ENCODE measurements around the gene CELF5.
"Not testable (repeated sequence)": the region's sequence is repeated elsewhere in the genome, so short reads cannot be mapped to it uniquely, and the experiment has no call there.

CELF5 gene

DNA sequence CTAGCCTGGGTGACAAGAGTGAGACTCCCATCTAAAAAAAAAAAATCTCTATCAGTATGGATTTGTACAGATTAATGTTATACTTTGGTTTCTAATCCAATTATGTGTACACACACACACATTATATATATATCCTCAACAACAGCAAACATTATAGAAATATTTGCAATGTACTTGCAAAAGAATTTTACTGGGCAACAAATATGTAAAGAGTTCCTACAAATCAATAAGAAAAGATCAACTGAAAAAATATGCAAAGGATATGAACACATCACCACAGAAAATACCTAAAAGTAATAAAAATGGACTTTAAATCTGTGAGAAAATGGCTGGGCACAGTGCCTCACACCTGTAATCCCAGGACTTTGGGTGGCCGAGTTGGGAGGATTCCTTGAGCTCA is 101.0 kb downstream of the CELF5 start:
- DNase-seq = no peak

DNA sequence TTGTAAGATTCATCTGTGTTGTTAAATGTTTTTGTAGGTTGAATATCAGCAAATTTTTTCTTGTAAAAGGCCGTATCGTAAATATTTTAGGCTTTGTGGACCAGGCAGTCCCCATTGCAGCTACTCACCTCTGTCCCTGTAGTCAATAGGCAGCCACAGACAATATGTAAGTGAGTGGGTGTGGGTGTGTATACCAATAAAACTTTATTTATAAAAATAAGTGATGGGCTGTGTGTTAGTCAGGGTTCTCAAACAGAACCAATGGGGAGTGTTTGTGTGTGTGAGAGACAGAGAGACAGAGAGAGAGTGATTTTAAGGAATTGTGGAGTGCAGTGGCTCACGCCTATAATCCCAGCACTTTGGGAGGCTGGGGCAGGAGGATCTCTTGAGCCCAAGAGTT is 104.3 kb downstream of the CELF5 start:
- DNase-seq = no peak

DNA sequence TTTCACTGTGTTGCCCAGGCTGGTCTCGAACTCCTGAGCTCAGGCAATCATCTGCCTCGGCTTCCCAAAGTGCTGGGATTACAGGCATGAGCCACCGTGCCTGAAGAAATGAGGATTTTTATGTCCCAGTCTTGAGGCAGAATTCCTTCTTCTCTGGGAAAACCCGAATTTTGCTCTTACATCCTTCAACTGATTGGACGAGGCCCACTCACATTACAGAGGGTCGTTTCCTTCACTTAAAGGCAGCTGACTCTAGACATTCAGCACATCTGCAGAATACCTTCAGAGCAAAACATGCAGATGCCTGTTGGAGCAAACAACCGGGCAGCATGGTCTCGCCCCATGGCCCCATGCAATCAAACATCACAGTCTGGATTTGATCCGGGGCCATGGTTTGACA is 105.6 kb downstream of the CELF5 start:
- DNase-seq = no peak

DNA sequence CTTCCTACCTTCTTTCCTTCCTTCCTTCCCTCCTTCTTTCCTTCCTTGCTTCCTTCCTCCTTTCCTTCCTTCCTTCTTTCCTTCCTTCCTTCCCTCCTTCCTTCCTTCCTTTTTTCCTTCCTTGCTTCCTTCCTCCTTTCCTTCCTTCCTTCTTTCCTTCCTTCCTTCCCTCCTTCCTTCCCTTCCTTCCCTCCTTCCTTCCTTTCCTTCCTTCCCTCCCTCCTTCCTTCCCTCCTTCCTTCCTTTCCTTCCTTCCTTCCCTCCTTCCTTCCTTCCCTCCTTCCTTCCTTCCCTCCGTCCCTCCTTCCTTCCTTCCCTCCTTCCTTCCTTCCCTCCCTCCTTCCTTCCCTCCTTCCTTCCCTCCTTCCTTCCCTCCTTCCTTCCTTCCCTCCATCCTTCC is 107.8 kb downstream of the CELF5 start:
- DNase-seq = not testable (repeated sequence)

DNA sequence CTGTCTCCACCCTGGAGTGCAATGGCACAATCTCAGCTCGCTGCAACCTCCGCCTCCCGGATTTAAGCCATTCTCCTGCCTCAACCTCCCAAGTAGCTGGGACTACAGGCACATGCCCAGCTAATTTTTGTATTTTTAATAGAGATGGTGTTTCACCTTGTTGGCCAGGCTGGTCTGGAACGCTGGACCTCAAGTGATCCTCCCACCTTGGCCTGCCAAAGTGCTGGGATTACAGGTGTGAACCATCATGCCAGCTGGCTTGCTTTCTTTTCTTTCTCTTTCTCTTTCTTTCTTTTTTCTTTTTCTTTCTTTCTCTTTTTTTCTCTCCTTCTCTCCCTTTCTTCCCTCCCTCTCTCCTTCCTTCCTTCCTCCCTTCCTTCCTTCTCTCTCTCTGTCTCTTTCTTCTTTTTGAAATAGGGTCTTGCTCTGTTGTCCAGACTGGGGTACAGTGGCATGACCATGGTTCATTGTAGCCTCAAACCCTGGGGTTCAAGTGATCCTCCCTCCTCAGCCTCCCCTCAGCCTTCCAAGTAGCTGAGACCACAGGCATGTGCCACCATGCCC is 108.6 kb downstream of the CELF5 start:
- DNase-seq = no peak

DNA sequence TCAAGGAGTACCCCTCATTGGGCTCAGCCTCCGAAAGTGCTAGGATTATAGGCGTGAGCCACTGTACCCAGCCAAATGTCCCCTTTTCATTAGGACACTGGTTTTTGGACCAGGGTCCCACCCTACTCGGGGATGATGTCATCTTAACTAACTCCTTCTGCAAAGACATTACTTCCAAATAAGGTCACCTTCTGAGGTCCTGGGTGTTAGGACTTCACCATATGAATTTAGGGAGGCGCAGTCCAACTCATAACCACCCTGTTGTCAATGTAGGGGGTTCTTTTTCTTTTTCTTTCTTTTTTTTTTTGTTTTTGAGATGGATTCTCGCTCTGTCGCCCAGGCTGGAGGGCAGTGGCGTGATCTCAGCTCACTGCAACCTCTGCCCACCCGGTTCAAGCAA is 109.2 kb downstream of the CELF5 start:
- DNase-seq = no peak

DNA sequence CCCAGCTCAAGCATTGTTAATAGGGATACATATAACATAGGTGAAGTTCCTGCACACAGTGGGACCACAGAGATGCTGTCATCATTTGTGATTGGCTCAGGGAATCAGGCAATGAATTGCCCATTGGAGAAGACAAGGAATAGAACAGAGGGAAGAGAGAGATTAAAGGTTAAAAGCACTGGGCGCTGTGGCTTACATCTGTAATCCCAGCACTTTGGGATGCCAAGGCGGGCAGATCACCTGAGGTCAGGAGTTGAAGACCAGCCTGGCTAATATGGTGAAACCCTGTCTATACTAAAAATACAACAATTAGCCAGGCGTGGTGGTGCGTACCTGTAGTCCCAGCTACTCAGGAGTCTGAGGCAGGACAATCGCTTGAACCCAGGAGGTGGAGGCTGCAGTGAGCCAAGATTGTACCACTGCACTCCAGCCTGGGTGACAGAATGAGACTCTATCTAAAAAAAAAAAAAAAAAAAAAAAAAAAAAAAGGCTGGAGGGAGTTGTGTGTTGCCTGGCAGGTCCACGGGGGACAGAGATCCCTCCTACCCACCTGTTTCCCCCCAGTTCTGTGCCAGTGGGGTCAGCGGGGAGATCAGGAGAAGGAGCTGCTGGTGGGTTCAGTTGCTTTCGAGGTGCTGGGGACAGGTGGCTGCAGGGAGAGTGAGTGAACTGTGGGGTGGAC is 110.4 kb downstream of the CELF5 start:
- not testable (repeated sequence) for DNase-seq

DNA sequence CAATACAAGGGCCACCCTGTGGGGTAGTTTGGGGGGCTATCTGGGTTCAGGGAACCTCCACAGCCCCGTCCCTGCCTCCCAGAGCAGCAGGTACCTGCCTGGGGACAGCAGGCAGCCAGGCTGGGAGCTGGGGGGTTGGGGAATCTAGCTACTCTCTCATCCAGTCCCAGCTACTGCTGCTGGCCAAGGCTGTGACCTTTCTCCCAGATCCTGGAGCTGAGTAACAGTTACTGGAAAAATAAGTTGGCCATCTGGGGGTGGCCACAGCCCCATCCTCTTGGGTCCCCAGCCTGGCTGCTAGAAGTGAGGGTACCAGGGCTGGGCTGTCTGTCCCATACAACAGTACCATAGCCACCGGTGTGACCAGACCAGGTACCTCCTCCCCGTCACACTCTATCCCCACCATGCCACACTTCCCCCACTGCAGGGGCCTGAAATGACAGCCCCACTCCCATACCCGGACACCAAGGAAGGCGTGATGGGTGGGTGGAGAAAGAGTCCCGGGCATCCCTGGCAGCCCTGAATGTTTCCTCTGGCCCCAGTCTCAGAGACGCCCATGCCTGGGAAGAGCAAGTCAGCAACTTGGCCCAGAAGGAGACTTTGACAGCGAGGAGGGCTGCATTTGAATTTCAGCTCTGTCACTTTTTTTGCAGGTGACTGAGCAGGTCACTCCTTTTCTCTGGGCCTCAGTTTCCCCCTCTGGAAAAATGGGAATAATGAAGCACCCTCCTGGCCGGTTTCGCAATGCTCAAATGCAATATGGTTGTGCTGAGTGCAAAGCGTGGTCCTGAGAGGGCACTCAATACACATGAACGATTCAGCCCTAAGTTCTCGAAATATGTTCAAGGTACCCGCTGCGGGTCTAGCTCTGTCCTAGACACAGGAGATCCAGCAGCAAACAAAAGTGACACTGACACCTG is 111.2 kb downstream of the CELF5 start:
- DNase-seq = no peak

DNA sequence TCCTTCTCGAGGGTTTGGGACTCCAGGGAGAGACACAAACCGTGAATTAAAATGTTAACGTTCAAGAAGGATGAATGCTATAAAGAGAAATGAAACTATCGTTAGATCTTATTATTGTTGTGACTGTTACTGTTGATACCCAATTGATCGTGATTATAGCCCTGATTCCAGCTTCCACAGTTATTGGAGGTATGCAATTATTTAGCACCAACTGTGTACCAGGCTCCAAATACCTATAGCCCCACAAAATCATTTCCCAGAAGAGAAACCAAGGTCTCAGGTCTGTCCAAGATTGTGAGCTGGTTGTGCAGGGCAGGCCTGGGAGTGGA is 111.9 kb downstream of the CELF5 start:
- no peak for DNase-seq

DNA sequence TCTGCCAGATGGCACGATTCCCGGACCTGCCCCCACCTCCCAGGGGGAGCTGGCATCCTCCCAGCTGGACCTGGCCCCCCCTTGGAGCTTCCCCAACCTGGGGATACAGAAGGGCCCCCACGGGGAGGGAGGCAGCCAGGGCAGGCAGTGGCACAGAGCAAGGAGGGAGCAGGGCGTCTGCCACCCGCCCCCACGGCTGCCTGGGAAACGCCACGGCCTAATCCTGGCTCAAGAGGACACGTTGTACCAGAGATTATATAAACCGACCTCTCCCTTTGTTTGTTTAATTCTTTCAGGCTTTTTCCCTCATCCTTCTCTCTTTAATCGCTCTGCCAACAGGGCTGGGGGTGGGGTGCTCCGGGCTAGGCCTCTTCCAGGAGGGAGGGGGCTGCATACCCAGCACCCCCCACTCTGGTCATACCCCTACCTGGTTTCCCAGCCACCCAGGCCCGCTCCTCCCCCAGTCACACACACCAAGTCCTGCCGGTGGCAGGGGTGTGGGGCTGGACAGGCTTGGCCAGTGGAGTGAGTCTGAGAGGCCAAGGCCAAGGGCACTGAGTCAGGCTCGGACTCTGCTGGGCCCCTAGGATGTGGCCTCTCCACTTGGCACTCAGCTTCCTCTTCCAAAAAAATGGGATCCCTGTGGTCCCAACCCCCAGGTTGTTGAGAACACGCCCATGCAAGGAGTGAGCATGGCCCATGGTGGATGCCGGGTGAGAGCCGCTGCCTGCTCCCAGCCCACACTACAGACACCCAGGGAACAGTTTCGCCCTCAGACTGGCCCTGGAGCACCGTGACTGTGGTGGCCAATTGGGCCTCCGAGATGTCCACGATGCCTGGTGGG is 112.4 kb downstream of the CELF5 start:
- DNase-seq = no peak

DNA sequence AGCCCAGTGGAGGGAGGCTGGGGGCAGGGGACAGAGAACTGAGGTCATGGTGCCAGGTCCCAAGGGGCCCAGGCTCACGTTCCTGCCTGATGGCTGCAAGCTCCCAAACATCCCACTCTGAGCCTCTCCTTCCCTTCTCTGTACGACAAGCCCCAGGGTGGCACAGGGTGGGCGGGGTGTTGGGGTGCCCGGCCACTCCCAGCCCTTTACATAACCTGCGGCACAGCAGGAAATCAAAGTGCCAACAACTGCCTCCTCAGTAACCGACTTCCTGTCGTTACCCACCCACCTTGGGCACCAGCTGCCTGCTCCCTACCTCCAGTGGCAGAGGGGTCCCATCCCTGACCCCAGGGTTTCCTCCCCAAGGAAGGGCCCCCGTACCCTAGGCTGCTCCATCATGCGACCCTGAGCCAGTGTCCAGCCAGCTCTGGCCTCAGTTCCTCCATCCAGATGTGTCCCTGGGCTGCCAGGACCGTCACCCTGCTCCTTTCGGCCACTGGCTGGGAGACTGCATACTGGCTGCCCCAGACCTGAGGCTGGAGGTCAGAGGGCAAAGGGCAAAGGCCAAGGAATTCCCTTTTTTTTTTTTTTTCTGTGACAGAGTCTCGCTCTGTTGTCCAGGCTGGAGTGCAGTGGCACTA is 114.2 kb downstream of the CELF5 start:
- DNase-seq = peak; percentile 44

DNA sequence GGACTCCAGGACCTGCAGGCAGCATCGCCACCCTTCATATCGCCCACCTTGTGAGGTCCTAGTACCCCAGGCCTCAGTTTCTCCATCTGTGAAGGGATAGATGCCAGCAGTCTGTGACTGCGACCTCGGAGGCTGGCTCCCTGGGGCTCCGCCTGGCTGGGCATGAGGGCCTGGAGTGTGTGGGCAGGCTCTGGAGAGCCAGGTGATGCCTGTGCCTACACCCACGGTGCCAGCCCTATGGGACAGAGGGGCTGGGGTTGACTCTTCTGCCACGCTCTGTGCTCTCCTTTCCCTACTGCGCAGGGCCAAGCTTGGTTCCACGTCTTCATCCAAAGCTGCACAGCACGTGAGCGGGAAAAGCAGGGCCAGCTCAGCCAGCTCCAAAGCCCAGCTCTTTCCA is 115.9 kb downstream of the CELF5 start:
- DNase-seq = no peak

DNA sequence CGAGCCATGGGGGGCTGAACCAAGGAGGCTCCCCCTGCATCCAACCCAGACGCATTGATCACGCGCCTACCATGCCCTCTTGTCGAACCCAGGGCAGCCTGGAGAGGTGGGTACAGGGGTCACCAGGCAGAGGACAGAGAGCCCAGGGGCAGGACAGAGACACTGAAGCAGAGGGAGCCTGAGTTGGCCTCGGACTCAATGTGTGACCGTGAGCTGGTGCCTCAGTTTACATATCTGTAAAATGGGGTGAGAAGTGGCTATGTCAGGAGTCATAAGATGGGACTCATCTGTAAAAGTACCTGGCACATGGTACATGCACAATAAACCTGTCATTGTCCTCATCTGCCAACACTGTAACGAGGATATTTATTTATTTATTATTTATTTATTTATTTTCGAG is 117.8 kb downstream of the CELF5 start:
- DNase-seq = no peak

DNA sequence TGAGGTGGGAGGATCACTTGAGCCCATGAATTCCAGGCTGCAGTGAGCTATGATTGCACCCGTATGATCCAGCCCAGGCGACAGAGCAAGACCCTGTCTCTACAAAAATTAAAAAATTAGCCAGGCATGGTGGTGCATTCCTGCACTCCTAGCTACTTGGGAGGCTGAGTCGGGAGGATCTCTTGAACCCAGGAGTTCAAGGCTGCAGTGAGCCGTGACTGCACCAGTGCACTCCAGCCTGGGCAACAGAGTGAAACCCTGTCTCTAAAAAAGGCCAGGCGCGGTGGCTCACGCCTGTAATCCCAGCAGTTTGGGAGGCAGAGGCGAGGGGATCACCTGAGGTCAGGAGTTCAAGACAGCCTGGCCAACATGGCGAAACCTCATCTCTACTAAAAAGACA is 118.5 kb downstream of the CELF5 start:
- DNase-seq = not testable (repeated sequence)

DNA sequence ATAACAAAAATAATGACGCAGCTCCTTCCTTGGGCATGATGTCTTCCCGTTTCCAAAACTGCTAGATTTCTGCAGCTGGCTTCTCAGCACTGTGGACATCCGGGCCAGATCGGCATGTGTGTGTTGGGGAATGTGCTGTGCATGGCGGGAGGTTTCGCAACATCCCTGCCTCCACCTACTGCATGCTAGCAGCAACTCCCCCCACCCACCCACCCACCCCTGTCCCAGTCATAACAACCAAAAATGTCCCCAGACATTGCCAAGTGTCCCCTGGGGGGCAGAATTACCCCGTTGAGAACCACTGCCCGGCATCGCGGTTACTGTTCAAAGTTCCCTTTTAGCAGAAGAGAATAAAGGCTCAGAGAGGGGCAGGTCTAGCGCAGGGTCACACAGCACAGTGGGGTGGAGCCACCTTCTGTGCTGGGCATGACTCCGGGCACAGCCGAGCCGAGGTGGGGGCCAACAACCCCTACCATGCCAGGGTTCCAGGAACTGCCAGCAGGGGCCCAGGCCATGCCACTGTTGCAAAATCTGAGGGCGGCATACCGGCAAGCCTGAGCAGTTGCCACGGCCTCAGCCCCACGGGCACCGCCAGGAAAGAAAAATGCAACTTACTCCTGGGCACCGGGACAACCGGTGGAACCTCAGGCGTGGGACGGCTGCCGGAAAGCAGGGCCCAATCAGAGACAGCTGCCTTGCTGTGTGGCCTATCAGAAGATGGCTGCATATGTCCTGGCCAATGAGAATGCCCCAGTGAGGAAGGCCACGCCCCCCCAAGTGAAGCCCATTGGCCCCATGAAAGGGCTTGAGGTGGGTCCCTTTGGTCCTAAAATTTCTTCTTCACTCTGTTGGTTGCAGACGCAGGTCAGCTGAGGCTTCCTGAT is 119.4 kb downstream of the CELF5 start:
- DNase-seq = no peak

DNA sequence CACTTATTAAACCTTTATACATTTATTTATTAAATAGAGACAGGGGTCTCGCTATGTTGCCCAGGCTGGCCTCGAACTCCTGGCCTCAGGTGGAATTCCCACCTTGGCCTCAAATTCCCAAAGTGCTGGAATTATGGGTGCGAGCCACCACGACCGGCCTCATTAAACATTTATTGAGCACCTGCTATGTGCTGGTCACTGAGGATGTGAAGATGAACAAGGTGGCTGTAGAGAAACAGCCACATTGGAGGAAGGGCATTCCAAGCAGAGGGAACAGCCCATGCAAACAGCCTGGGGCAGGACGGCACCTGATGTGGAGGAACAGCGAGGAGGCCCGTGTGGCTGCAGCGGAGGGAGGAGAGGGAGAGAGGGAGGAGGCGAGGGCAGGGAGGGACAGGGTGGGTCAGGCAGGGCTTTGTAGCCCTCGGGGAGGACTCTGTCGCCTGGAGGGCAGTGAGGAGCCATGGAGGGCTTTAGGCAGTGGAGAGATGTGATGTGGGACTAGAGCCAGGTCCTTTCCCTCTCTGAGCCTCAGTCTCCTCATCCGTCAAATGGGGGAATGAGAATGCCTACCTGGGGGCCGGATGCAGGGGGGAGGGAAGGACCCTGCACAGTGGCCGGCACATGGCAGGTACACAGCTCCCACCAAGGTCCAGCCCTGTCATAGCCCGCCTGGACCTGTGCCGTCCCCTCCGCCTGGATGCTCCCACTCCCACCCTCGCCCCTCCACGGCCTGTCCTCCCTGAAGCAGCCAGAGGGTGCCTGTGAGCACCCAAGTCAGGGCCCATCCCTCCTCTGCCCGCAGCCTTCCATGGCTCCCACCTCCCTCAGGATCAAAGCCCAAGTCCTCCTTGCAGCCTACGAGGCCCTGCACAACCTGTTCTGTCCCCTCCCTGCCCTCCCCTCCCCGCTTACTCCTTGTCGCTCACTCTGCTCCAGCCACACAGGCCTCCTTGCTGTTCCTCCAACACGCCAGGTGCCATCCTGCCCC is 120.4 kb downstream of the CELF5 start:
- DNase-seq = no peak

DNA sequence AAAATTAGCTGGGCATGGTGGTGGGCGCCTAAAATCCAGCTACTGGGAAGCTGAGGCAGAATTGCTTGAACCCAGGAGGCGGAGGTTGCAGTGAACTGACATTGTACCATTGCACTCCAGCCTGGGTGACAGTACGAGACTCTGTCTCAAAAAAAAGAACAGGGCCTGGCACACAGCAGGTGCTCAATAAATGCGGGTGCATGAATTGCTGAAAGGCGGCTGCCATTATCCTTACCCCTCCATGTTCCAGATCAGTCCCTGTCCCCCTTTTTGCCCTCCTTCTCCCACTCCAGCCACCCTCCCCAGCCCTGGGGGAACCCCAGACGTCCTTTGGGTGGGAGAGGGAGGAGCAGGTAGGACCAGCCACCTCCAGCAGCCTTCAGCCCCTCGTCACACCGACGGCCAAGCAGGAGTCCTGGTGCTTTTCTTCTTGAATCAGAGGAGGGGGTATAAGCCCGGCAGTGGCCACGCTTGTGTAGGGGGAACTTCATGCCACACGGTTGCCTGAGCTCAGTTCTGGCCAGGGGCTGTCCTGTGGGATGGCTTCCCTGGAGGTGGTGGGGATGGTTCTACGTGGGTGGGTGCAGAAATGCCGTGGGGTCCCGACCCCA is 121.5 kb downstream of the CELF5 start:
- DNase-seq = no peak

All from T-helper 9 cell (primary cell).